Nucleus accumbens (tissue), 56 donors: ENCODE results near the gene ST6GALNAC1.

Experiments
- DNase-seq, 56 donors: peaks; one replicate each; lab custom pipeline; 2025; lab: John Stamatoyannopoulos, UW

The ST6GALNAC1 gene

GRCh38 chr17:76643553-76644148 lies at the start of gene ST6GALNAC1:
Gene ST6GALNAC1, minus strand, starts transcription at chr17:76643757. Its CDS starts 119 bp downstream, at chr17:76643638.
- no peak for DNase-seq

GRCh38 chr17:76691379-76692191 lies 48.0 kb upstream of the ST6GALNAC1 start:
- no peak for DNase-seq

GRCh38 chr17:76690596-76691280 lies 47.2 kb upstream of the ST6GALNAC1 start:
- DNase-seq, result no peak

DNA sequence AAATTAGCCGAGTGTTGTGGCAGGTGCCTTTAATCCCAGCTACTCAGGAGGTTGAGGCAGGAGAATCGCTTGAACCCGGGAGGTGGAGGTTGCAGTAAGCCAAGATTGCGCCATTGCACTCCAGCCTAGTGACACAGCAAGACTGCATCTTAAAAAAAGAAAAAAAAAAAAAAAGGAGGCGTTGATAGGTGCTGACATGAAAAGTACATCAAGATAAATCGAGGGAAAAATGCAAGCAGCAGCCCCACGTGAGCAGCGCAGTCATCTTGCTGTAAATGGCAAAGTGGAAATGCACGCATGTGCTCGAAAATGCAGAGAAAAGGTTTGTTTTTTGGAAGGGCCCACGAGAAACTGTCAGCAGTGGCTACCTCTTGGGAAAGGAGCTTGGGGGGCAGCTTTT lies 46.3 kb upstream of the ST6GALNAC1 start:
- DNase-seq, result peak in 10 of 56 donors; percentile 15 to 63 (median 52)

GRCh38 chr17:76688165-76688622 lies 44.6 kb upstream of the ST6GALNAC1 start:
- DNase-seq, result peak in 3 of 56 donors; percentile 18 to 50 (median 34)

- DNase-seq, result peak in 13 of 56 donors; percentile 17 to 52 (median 26)
These were observed 44.0 kb upstream of the ST6GALNAC1 start for GRCh38 chr17:76687298-76688164.

DNA sequence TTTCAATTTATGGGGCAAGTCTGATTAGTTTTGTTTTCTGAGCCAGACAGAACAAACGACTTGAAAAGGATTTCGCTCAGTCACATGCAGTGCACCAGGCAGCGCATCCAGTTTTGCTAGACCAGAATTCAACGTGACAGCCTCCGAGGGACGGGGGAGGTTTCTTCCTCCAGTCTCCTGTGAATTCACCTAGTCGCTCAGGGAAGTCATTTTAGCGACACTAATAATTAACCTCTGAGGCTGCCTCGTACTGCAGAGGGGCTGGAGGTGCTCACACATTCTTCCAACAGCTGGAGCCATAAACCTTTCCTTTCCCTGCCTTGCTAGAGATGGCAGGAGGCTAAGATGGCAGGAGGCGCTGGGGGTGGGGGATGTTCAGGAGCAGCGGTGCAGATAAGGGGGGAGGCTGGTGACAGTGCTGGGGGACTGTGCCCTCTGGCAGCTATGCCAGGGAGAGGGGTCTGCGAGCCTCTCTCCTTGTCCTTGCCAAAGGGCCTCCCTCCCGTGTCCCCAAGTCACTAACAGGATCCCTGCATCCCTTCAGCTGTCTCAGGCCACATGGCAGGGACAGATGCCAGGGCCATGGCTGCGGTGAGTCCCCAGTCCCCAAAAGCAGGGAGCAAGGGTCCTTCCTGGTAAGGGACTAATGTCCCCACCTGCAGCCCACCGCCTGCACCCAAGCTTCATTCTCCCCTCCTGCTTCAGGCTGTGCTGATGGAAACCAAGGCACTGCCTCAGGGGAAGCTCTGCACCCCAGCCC lies 43.2 kb upstream of the ST6GALNAC1 start:
- DNase-seq, result peak in 21 of 56 donors; percentile 13 to 81 (median 45)

DNA sequence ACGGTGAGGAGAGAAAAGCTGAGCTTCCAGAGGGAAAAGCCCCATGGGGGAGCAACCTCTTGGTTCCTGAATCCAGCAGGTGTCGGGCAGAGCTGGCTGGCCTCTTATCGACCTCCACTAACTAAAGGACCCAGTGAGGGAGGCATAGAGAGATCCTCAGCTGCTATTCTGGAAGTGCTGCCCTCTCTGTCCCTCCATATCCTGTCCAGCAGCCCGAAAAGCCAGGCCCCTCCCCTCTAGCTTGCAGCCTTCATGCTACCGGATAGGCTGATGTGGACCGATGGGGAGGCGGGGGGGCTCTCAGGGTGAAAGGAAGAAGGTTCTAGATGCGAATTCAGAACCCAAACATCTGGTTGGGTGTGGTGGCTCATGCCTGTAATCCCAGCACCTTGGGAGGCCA lies 42.3 kb upstream of the ST6GALNAC1 start:
- no peak for DNase-seq

DNA sequence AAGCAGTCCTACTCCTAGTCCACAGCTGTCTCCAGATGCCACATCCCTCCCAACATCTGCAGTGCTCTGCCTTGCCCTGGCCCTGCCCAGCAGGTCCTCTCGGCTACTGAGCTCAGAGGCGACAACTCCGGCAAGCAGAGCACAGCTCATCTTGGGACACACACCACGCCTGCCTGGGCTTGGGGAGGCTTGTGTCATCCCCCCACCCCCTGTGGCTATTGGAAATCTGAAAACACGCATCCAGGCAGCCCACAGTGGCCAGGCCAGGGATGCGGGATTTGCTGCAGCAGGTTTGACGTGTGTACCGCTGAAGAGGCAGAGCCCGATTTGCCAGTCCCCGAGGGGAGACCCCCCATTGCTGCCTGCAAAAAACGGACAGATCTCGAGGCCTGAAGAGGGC lies 41.8 kb upstream of the ST6GALNAC1 start:
- no peak for DNase-seq

- DNase-seq, result no peak
These were observed 41.2 kb upstream of the ST6GALNAC1 start for GRCh38 chr17:76684756-76685155.

DNA sequence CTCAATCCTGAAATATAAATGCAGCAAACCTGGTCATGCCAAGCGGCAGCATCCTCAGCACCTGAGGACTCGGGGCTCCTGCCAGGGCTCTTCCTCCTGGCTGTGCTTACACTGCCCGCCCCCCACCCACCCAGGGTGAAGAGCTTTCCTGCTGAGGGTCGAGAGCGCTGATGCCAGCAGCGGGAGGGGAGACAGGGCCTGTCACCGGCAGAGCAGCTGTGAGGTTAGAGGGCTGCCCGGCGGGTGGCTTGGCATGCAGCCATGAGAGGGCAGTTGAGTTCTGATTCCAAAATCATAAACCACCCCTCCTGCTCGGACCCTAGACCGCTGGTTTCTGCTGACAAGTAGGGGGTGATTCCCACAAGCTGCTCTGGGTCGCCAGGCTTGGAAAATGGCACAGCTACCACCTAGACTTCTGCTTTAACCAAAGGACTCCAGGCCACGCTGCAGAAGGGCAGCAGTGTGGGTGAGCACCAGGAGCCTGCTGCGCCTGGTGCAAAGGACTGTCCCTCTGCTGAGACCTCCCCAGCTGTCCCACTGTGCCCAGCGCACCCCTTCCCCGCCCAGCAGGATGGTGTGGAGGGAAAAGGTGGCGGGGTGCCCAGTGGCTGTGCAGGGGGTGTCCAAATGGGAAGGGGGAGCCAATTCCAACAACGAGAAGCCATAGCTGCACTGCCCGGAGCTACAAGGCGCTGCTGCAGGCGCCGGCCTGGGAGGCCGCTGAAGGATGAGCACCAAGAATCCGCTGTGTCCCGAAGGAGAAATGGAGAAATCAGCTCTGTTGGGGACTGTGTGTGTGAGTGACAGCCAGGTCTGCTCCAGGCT lies 40.6 kb upstream of the ST6GALNAC1 start:
- peak in 1 of 56 donors; percentile 36 for DNase-seq

DNA sequence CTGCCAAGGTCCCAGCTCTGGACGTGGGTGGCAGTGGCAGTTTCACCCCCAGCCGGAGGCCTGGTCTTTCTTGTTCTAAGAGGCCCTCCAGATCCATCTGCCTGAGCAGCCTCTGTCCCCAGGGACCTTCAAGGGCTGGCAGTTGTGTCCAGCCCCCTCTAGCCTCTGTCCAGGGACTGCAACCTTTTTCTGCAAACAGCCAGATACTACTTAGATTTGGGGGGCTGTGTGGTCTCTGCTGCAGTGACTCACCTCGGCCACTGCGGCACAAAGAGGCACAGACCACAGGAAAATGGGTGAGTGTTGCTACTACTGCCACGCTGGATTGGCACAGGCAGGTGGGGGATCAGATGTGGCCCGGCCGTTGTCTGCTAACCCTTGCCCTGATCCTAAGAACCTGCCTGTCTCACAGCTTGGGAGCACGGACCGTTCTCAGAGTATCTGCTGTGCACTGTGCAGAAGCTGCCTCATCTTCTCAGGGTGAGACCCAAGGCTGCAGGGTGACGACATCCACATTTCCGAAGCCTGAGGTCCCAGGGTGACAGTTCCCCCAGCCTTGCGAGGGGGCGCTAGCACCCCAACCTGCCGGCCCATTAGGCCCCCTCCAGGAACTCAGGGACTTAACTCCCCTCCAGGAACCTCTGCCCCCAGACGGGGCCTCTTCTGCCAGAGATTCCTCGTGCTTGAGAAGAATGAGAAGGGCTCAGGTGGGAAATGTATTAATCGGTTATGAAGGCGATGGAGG lies 39.6 kb upstream of the ST6GALNAC1 start:
- no peak for DNase-seq

GRCh38 chr17:76682296-76682695 lies 38.7 kb upstream of the ST6GALNAC1 start:
- DNase-seq, result no peak

DNA sequence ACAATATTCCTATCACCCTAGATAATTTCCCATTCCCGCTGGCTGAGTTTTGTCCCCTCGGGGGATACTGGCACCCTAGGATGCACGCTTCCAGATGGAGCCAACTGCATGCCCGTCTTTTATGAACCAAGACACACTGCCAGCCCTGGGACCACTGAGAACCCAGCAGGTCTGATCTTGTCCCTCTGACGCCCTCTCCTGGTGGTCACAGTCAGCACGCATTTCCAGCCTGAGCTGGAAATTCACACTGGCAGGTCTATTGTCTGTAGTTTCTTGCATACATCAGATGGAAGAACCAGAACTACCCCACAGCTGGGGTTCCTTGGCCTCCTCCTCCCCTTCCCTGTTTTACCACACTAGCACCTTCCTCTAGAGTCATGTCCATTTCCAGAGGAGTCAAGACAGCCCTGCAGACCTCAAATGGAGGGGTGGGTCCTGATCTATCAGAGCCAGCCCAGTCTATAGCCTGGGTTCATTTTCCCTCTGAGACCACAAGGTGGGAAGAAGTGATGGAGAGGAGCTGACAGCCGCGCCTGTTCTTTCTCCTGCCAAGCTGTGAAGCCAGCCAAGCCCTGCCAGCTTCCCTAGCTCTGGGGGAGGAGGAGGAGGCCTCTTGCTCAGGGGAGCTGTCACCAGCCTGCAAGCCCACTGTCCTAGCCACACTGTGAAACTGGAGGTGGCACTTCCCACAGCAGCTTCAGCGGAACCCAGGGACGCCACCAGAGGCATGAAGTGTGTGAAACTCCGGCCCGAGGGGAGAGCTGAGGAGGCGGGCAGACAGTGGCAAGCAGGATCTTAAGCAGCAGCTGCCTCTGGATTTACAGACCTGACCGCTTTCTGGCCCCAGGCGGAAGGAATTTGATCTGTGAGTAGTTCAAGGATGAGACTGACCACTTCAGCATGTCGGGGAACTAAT lies 37.9 kb upstream of the ST6GALNAC1 start:
- DNase-seq, result peak in 39 of 56 donors; percentile 15 to 80 (median 50)

DNA sequence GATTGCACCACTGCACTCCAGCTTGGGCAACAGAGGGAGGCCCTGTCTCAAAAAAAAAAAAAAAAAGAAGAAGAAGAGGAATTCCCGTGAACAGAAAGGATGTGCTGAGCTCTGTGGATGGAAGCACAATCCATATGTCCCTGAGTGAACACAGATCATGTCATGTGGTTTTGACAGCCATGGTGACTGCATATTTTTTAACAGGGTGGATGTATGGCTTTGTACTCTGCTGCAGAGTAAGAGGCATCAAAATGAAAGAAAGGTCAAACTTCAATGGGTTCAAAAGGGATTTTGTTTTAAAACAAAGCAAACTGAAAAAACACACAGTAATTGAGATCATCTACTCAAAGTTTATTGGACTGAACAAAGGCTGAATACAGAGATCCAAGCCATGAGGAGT lies 35.7 kb upstream of the ST6GALNAC1 start:
- DNase-seq, result no peak

- no peak for DNase-seq
These were observed 34.8 kb upstream of the ST6GALNAC1 start for GRCh38 chr17:76678330-76678729.

DNA sequence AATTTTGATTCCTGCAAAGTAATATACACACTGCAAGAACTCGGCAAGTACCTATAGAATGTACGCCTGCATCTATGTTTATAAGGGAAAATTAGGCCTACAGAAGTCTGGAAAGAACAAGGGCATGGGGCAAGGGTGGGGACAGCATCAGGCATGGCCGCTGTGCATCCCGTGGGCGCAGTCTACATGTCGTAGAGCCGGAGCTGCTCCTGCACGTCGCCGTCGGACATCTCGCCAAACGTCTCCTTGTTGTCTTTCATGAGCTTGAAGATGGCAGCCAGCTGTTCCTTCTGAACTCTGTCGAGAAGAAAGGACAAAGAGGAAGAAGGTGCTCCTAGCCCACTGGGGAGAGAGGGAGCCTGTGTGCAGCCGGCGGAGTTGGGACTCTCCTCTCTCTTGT lies 33.8 kb upstream of the ST6GALNAC1 start:
- no peak for DNase-seq
